Gastroesophageal sphincter (tissue), 4 donors: ENCODE measurements around the gene MS4A6A. TPM values are rescaled to one million over a fixed set of nuclear protein-coding genes. Genes with fewer than 3 reads are reported as not detected.
"Not testable (repeated sequence)": the region's sequence is repeated elsewhere in the genome, so short reads cannot be mapped to it uniquely, and the experiment has no call there.

Source experiments
- ATAC-seq: fragments of 150-250 bp; one replicate; pipeline ENCODE4 v1.9.1; 2016; ENCODE audit warnings: mild to moderate bottlenecking, moderate library complexity
- H3K27ac ChIP-seq, 4 donors: fragments of 200-600 bp; sonication (generic) in 3 of 4; 1 replicate in 3 of 4; 2 replicates in 1 of 4; pipeline ENCODE4 v1.5.1; 2016 to 2019
- H3K27me3 ChIP-seq: fragments of 200-600 bp; sonication (generic); one replicate; pipeline ENCODE4 v1.5.1; 2019
- H3K36me3 ChIP-seq, 2 donors: fragments of 200-600 bp; sonication (generic); one replicate each; pipeline ENCODE4 v1.5.1; 2019; ENCODE audit warnings: control low read depth in 1 of 2
- H3K4me1 ChIP-seq, 3 donors: fragments of 200-600 bp; sonication (generic); 1 replicate in 2 of 3; 2 replicates in 1 of 3; pipeline ENCODE4 v1.5.1; 2016 to 2019; ENCODE audit warnings: control low read depth in 2 of 3
- H3K4me3 ChIP-seq, 2 donors: fragments of 200-600 bp; sonication (generic); one replicate each; pipeline ENCODE4 v1.5.1; 2019; ENCODE audit warnings: mild to moderate bottlenecking in 1 of 2, moderate library complexity in 1 of 2
- H3K9me3 ChIP-seq, 3 donors: fragments of 200-600 bp; sonication (generic); one replicate each; pipeline ENCODE4 v1.5.1; 2017 to 2019; ENCODE audit warnings: control low read depth in 2 of 3
- CTCF ChIP-seq, 4 experiments: fragments of 200-600 bp in 2 of 4; fragments of 450-650 bp in 2 of 4; sonication (generic) in 1 of 4; IDR thresholded peaks; one replicate each; pipeline ENCODE4 v1.5.1; 2017 to 2019; ENCODE audit warnings: antibody characterized with exemption in 4 of 4, mild to moderate bottlenecking in 2 of 4, moderate library complexity in 2 of 4
- EP300 ChIP-seq: sonication (generic); formaldehyde crosslinking; IDR thresholded peaks from one replicate; pipeline ENCODE4 v1.6.1; 2017; ENCODE audit warnings: antibody characterized with exemption, mild to moderate bottlenecking
- POLR2A ChIP-seq, 2 donors: fragments of 450-650 bp; IDR thresholded peaks; one replicate each; pipeline ENCODE4 v1.6.1; 2017; ENCODE audit warnings: antibody characterized with exemption in 2 of 2, mild to moderate bottlenecking in 2 of 2, moderate library complexity in 1 of 2
- POLR2AphosphoS5 ChIP-seq: sonication (generic); formaldehyde crosslinking; IDR thresholded peaks from one replicate; pipeline ENCODE4 v1.6.1; 2017; ENCODE audit warnings: antibody characterized with exemption
- WGBS, 2 donors: methylation state at CpG; one replicate each; pipeline ENCODE4 v1.1.5; 2018; ENCODE audit warnings: low coverage in 1 of 2; 5-methylcytosine and 5-hydroxymethylcytosine counted together
- total RNA-seq, 4 donors: library from RNA; depleted of rRNA; stranded (reverse); fragments of >200 nt; gene quantifications; one replicate each; pipeline ENCODE4 v1.1.0, GENCODE V29; 2016

The MS4A6A gene
- total RNA-seq, 4 donors from 2014 or later, result 27.5 to 137 (median 74.3) TPM

GRCh38 chr11:60208146-60208895 is 25.4 kb upstream of the MS4A6A start:
- WGBS, 2 donors, result 78 to 85% methylated on average over 4 of the region's 4 CpGs
- H3K9me3 ChIP-seq, result no peaks in the 10 kb centered on the region
- ATAC-seq, result no peak
- no peaks in the 10 kb centered on the region for H3K27me3 ChIP-seq
- TF ChIP-seq EP300, result no peak
- no peak for TF ChIP-seq POLR2A (IDR thresholded peaks at IDR 0.05)
- no peak for TF ChIP-seq CTCF (IDR thresholded peaks at IDR 0.05)
- TF ChIP-seq POLR2AphosphoS5, result no peak
- no peak overlapping the region for H3K27ac ChIP-seq
- H3K36me3 ChIP-seq, result no peaks in the 10 kb centered on the region
- H3K4me1 ChIP-seq, result no peaks in the 10 kb centered on the region
- H3K4me3 ChIP-seq, result no peak overlapping the region

- WGBS, 2 donors, result 82 to 100% methylated on average over 1 of the region's 1 CpG
- no peak for ATAC-seq
- no peak overlapping the region for H3K27ac ChIP-seq
- no peak for TF ChIP-seq POLR2AphosphoS5
- no peak for TF ChIP-seq EP300
- TF ChIP-seq CTCF (IDR thresholded peaks at IDR 0.05), result no peak
- H3K9me3 ChIP-seq, result no peaks in the 10 kb centered on the region
- no peaks in the 10 kb centered on the region for H3K27me3 ChIP-seq
- no peaks in the 10 kb centered on the region for H3K36me3 ChIP-seq
- H3K4me3 ChIP-seq, result no peak overlapping the region
- H3K4me1 ChIP-seq, result no peaks in the 10 kb centered on the region
These were observed 23.7 kb upstream of the MS4A6A start for GRCh38 chr11:60206616-60207015.

DNA sequence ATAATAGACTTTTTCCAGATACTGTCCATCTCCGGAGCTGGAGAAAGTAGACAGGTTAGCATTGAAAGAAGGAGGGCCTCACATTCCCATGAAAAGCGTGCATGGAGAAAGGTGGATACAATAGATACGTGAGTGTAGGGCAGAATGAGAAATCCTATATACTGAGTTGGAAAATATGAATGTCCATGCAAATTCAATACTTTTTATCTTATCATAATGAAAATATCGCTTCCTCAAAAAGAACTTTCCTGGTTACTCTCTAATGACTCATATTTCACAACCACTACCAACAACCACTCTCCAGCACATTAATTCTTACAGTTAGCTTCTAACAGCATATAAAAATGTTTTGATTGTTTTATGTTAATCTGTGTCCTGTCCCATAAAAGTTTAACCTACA is 22.0 kb upstream of the MS4A6A start:
- H3K4me1 ChIP-seq, result no peaks in the 10 kb centered on the region
- no peak overlapping the region for H3K27ac ChIP-seq
- no peak for ATAC-seq
- H3K36me3 ChIP-seq, result no peaks in the 10 kb centered on the region
- H3K4me3 ChIP-seq, result no peak overlapping the region
- WGBS, 2 donors, result 71 to 84% methylated on average over 4 of the region's 4 CpGs
- H3K27me3 ChIP-seq, result no peaks in the 10 kb centered on the region
- no peak for TF ChIP-seq POLR2A (IDR thresholded peaks at IDR 0.05)
- no peak for TF ChIP-seq POLR2AphosphoS5
- TF ChIP-seq CTCF (IDR thresholded peaks at IDR 0.05), result no peak
- TF ChIP-seq EP300, result no peak
- no peaks in the 10 kb centered on the region for H3K9me3 ChIP-seq

- not testable (repeated sequence) for H3K4me3 ChIP-seq, H3K4me1 ChIP-seq, H3K9me3 ChIP-seq, H3K27me3 ChIP-seq, ATAC-seq, H3K27ac ChIP-seq, H3K36me3 ChIP-seq
- no CpG with 5 or more reads among the region's 26 CpGs for WGBS, 2 donors
These were observed 18.5 kb upstream of the MS4A6A start for GRCh38 chr11:60201334-60201733.

GRCh38 chr11:60197442-60197841 is 14.6 kb upstream of the MS4A6A start:
- H3K27ac ChIP-seq, result no peak overlapping the region
- no peaks in the 10 kb centered on the region for H3K36me3 ChIP-seq
- no peaks in the 10 kb centered on the region for H3K27me3 ChIP-seq
- no peak overlapping the region for H3K4me3 ChIP-seq
- H3K9me3 ChIP-seq, result no peaks in the 10 kb centered on the region
- no peaks in the 10 kb centered on the region for H3K4me1 ChIP-seq
- no peak for TF ChIP-seq EP300
- no peak for TF ChIP-seq CTCF (IDR thresholded peaks at IDR 0.05)
- TF ChIP-seq POLR2AphosphoS5, result no peak
- TF ChIP-seq POLR2A (IDR thresholded peaks at IDR 0.05), result no peak
- no peak for ATAC-seq
- 68 to 80% methylated on average over 1 of the region's 1 CpG for WGBS, 2 donors
